ENCODE measurements around the gene APLF. TPM values are rescaled to one million over a fixed set of nuclear protein-coding genes. Genes with fewer than 3 reads are reported as not detected.
A peak's percentile ranks its signal among the peaks of the same experiment; 100 is the strongest.

The APLF gene
- total and polyA plus RNA-seq, 4 donors = 0.18 to 3.8 (median 1.0) TPM

GRCh38 chr2:68501768-68502167 lies 34.4 kb downstream of the APLF start (continued):
- no peak for TF ChIP-seq YY1 (IDR thresholded peaks at IDR 0.05)

GRCh38 chr2:68505603-68506159 lies 38.3 kb downstream of the APLF start:
- no peak for DNase-seq (ENCODE audit: low spot score)
- Histone ChIP-seq H3K27me3 (ENCODE audit: control insufficient read depth in 4 of 4, insufficient read depth in 4 of 4, low read length in 3 of 4) (no peaks in the 10 kb centered on the region), H3K9ac (ENCODE audit: low read depth in 1 of 2, low read length in 2 of 2) (peak overlapping the region in 1 of 2 donors; percentile 90), H3K4me3 (ENCODE audit: low read depth in 1 of 3, low read length in 3 of 3) (peak overlapping the region; percentile 30 to 41 (median 31)), H3K9me3 (ENCODE audit: control insufficient read depth in 4 of 4, low read length in 3 of 4) (no peaks in the 10 kb centered on the region), H3K4me1 (ENCODE audit: control insufficient read depth in 4 of 4, insufficient read depth in 4 of 4, low read length in 3 of 4) (peaks cover 0 to 3% (median 1%) of the 10 kb centered on the region in 4 donors), H3K27ac (ENCODE audit: low read depth in 1 of 2, low read length in 2 of 2) (peak overlapping the region; percentile 63 to 71), H3K36me3 (ENCODE audit: control insufficient read depth in 4 of 4, insufficient read depth in 3 of 4, low read depth in 1 of 4, low read length in 3 of 4) (no peaks in the 10 kb centered on the region)
- TF ChIP-seq HNF4G (IDR thresholded peaks at IDR 0.05) (no peak), JUND (IDR thresholded peaks at IDR 0.05) (peak in 1 of 2 donors; percentile 18), FOXA2 (IDR thresholded peaks at IDR 0.05) (peak; percentile 14), RAD21 (IDR thresholded peaks at IDR 0.05) (peak in 1 of 2 donors; percentile 14), NR2F2 (IDR thresholded peaks at IDR 0.05) (no peak), REST (IDR thresholded peaks at IDR 0.05) (peak; percentile 81), YY1 (IDR thresholded peaks at IDR 0.05) (peak; percentile 92), MAX (IDR thresholded peaks at IDR 0.05) (peak; percentile 47), RXRA (IDR thresholded peaks at IDR 0.05) (peak in 1 of 2 donors; percentile 56), TAF1 (conservative IDR thresholded peaks at IDR 0.05) (peak; percentile 80), ATF3 (IDR thresholded peaks at IDR 0.05) (no peak), FOXA1 (IDR thresholded peaks at IDR 0.05) (peak; percentile 18), SP1 (IDR thresholded peaks at IDR 0.05) (no peak), HNF4A (conservative IDR thresholded peaks at IDR 0.05) (peak; percentile 39 to 79), ZBTB33 (IDR thresholded peaks at IDR 0.05) (peak; percentile 42)
- WGBS = 60% methylated on average over 2 of the region's 2 CpGs

- no peak for DNase-seq (ENCODE audit: low spot score)
- H3K36me3 ChIP-seq (ENCODE audit: control insufficient read depth in 4 of 4, insufficient read depth in 3 of 4, low read depth in 1 of 4, low read length in 3 of 4) = no peaks in the 10 kb centered on the region
- no peaks in the 10 kb centered on the region for H3K9me3 ChIP-seq (ENCODE audit: control insufficient read depth in 4 of 4, low read length in 3 of 4)
- H3K27ac ChIP-seq (ENCODE audit: low read depth in 1 of 2, low read length in 2 of 2) = peak overlapping the region in 1 of 2 donors; percentile 71
- no peak overlapping the region for H3K9ac ChIP-seq (ENCODE audit: low read depth in 1 of 2, low read length in 2 of 2)
- 71% methylated on average over 3 of the region's 3 CpGs for WGBS
- H3K4me3 ChIP-seq (ENCODE audit: low read depth in 1 of 3, low read length in 3 of 3) = no peak overlapping the region
- H3K4me1 ChIP-seq (ENCODE audit: control insufficient read depth in 4 of 4, insufficient read depth in 4 of 4, low read length in 3 of 4) = peaks cover 0 to 2% (median 0%) of the 10 kb centered on the region in 4 donors
- H3K27me3 ChIP-seq (ENCODE audit: control insufficient read depth in 4 of 4, insufficient read depth in 4 of 4, low read length in 3 of 4) = no peaks in the 10 kb centered on the region
- TF ChIP-seq RAD21 (IDR thresholded peaks at IDR 0.05) = no peak
- no peak for TF ChIP-seq ATF3 (IDR thresholded peaks at IDR 0.05)
- TF ChIP-seq RXRA (IDR thresholded peaks at IDR 0.05) = no peak
- no peak for TF ChIP-seq REST (IDR thresholded peaks at IDR 0.05)
- TF ChIP-seq EGR1 (IDR thresholded peaks at IDR 0.05; ENCODE audit: low read depth in 2 of 2) = no peak
- no peak for TF ChIP-seq GABPA (IDR thresholded peaks at IDR 0.05 in 1 of 2, conservative IDR thresholded peaks at IDR 0.05 in 1 of 2)
- TF ChIP-seq CTCF (IDR thresholded peaks at IDR 0.05; ENCODE audit: low read depth, low read length, missing input control) = no peak
These were observed 38.8 kb downstream of the APLF start for GRCh38 chr2:68506170-68506569.

All from liver (tissue), 9 donors.